ENCODE data around the gene CLEC5A. TPM values are rescaled to one million over a fixed set of nuclear protein-coding genes. Genes with fewer than 3 reads are reported as not detected.
"Not testable (repeated sequence)": the region's sequence is repeated elsewhere in the genome, so short reads cannot be mapped to it uniquely, and the experiment has no call there.

The CLEC5A gene
- under 1 TPM; 0.05 to 0.57 (median 0.39) TPM for polyA plus RNA-seq (ENCODE audit: insufficient read length in 10 of 10)
- long read RNA-seq, donor 1 = 0 reads
- long read RNA-seq, donor 2 = 0 reads
- long read RNA-seq, donor 3 = 0 reads
- long read RNA-seq, donor 4 = 0 reads
- long read RNA-seq, donor 5 = 0 reads
- long read RNA-seq, donor 6 = 0 reads
- long read RNA-seq, donor 7 = 0 reads
- long read RNA-seq, donor 8 = 0 reads
- long read RNA-seq, donor 9 = 0 reads

GRCh38 chr7:141946796-141947195 lies at the start of gene CLEC5A:
Gene CLEC5A, minus strand, starts transcription at chr7:141946974. Its CDS starts 682 bp downstream, at chr7:141946292.
- no peak for DNase-seq

GRCh38 chr7:141993354-141993753 lies 46.6 kb upstream of the CLEC5A start:
- no peak for DNase-seq

DNA sequence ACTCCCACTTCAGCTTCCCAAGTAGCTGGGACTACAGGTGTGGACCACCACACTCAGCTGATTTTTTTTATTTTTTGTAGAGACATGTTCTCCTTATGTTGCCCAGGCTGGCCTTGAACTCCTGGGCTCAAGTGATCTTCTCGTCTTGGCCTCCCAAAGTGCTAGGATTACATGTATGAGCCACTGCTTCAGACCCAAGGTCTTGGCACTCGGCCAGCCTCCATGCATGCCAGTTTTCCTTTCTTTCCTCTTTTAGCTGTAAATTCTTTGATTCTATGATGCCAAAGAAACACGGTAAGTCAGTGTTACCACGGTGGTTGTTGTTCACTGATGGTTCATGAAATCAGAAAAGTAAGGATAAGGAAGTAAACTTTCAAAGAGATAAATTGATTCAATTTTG lies 45.9 kb upstream of the CLEC5A start:
- DNase-seq = no peak

GRCh38 chr7:141992156-141992555 lies 45.4 kb upstream of the CLEC5A start:
- DNase-seq = no peak

GRCh38 chr7:141991140-141991539 lies 44.4 kb upstream of the CLEC5A start:
- no peak for DNase-seq

- no peak for DNase-seq
These were observed 43.4 kb upstream of the CLEC5A start for GRCh38 chr7:141990011-141990725.

DNA sequence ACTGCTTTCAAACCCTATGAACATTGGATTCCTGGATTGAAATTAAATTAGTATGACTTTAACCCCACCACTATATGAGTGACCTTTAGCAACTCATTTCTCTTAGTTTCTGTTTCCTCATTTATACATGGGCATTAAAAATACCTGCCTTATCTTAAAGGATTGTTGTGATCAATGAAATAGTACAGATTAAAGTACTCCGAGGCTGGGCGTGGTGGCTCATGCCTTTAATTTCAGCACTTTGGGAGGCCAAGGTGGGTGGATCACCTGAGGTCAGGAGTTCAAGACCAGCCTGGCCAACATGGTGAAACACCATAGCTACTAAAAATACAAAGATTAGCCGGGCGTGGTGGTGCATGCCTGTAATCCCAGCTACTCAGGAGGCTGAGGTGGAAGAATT lies 41.0 kb upstream of the CLEC5A start:
- not testable (repeated sequence) for DNase-seq

DNA sequence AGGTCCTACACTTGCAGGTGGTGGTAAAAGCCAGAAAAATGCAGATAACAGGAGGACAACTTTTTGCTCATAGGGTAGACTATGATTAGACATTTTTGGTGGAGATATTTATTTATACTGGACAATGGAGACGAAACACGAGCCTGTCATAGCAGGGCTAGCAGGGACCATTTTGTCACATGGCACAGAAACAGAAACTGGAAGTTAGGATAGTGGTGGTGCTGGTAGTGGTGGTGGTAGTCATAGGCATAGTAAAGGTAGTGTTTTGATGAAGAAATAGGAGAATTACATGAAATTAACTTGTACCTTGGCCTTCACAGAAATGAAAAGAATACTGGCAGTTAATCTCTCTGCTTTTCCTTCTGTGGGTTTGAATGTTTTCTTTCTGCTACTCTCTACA lies 40.1 kb upstream of the CLEC5A start:
- DNase-seq = no peak

DNA sequence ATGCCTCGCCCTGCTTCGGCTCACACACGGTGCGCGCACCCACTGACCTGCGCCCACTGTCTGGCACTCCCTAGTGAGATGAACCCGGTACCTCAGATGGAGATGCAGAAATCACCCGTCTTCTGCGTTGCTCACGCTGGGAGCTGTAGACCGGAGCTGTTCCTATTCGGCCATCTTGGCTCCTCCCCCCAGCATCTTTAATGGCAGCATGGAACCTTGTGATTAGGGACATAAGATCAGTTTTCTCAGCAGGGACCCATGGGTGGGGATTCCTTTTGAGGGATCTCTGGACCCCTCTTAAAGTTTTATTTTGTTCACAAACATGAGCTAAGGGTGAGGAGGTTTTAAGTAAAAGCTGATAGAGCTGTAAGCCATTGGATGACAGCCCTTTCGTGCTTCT lies 39.2 kb upstream of the CLEC5A start:
- DNase-seq = not testable (repeated sequence)

- DNase-seq = no peak
These were observed 32.8 kb upstream of the CLEC5A start for GRCh38 chr7:141979568-141979967.

DNA sequence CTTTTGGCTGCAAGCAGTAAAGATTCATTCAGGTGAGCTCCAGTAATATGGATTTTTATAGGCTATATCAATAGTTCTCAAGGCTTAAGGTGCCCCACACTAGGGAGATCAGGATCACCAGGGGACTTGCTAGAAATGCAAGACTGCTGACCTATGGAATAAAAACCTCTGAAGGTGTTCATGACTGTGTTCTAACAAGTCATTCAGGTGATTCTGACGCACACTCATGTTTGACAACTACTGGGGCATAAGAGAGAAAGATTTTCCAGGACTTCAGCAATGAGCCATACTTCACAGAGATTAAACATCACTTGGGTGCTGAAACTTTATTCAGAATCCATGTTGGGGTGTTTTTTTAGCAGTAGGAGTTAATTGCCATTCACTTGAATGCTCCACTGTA lies 31.6 kb upstream of the CLEC5A start:
- DNase-seq = no peak

GRCh38 chr7:141976524-141977245 lies 29.9 kb upstream of the CLEC5A start:
- DNase-seq = no peak

DNA sequence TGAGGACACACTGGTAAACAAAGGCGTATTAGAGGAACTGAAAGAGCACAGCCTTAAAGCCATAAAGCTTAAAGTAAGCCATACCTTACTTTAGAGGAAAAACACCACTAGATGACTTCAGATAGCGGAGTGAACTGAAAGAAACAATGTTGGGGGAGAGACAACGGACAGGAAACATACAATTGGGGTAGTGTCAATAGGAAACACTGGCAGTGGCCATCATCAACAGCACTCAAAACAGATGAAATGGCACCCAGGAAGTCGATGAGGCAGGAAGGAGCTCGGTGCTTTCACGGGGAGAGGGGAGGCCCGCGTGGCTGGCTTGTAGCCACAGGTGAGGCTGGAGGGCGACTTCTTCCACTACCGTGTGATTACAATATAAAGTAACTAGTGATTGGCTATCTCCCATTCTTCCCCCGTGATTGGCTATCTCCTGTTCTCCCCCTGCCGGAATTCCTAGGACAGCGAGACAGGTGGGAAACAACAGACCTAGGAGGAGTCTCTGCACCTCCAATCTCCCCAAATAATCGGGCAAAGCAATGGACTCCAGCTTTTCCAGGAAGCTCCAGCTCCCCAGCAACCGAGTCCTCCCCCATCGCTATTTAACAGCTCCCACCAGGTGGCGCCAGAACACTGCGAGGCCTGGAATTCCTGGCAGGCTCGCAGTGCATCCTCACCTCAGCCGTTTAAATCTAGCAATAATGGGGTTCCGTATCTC lies 29.2 kb upstream of the CLEC5A start:
- DNase-seq = peak; percentile 7 to 60 (median 52)

DNA sequence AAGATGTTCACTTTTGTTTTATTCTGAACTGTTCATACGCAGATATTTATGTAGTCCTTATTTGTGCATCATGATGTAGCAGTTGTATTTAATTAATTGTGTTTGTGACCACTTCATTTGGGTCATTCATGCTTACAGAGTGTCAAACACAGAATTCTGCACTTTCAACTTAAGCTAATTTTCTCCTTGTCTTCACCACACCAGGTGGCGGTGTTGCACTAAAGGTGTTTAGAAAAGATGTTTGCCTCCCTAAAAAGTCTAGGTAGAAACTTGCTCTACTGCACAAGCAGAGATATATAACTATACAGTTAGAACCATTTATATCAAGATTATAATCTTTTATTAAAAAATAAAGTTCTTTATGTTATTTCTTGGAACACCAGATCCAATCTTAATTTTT lies 28.1 kb upstream of the CLEC5A start:
- no peak for DNase-seq

- DNase-seq = no peak
These were observed 26.9 kb upstream of the CLEC5A start, which contains the start of gene TAS2R38 for GRCh38 chr7:141973673-141974072. Gene TAS2R38, minus strand, starts transcription at chr7:141973773. Its CDS starts 84 bp downstream, at chr7:141973689.

DNA sequence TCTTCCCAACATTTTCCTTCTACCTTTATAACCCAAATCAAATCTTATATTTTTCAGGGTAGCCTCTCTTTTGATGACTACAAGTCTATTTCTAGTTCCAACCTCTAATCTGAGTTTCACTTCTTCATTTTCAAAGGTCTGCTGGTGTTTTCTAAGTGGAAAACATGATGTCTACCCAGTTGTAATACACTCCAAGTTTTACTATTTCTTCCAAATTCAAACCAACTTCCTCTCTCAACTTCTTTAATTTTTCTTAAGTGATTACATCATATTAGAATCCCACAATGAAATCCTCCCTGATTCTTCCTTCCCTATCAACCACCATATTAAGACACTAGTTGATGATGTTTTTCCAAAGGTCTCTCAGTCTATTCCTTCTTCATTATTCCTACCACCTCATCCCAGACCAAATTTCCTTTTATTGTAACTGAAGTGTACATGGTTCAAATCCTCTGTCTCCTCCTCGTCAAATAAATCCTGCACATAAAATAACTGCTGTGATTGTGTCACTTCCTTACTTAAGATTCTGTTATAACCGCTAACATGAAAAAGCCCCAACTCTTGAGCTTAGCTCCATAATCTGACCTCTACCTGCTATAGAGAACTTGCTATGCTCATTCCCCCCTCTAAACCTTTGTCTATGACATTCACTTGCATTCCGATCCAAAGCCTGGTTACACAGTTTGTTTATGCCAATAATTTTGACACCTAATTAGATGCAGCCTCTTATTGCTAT lies 14.1 kb upstream of the CLEC5A start:
- peak in 1 of 3 donors; percentile 5 for DNase-seq

GRCh38 chr7:141956084-141956483 lies 9.3 kb upstream of the CLEC5A start:
- DNase-seq = peak in 1 of 3 donors; percentile 9

- no peak for DNase-seq
These were observed 7.6 kb upstream of the CLEC5A start for GRCh38 chr7:141954334-141954733.

DNA sequence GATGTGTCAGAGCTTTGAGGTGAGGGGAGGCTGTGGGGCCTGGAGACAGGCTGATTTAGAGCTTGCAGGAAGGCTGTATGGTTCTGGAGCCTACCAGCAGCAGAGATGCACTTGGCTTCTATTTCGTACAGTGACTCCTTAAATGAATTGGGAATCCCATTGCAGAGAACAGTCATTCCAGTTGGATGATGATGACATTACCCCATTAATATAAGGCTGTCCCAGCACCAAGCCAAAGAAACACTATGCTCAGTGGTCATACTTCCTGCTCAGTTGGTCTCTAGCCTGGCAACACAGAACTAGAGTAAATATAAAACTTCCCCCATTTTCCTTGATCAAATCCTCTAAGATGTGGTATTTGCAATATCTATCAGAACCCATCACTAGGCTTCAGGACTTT lies 5.7 kb upstream of the CLEC5A start:
- no peak for DNase-seq

- no peak for DNase-seq
These were observed 4.0 kb upstream of the CLEC5A start for GRCh38 chr7:141950806-141951205.

- DNase-seq = no peak
These were observed 3.1 kb upstream of the CLEC5A start for GRCh38 chr7:141949911-141950310.
